A673 (cell line): ENCODE data around the gene MATN1. TPM values are rescaled to one million over a fixed set of nuclear protein-coding genes. Genes with fewer than 3 reads are reported as not detected.

ENCODE experiments used
- BruUV-seq: library from RNA; stranded (reverse); fragments of 400-500 nt; replicated peaks from 2 replicates; lab custom pipeline; 2021; lab: Mats Ljungman, UMichigan
- CTCF ChIA-PET: fragments of 300-600 bp; sonication (Branson Sonifier 250); formaldehyde crosslinking; loops from one replicate; lab custom pipeline; 2022; ENCODE audit warnings: antibody characterized with exemption; lab: Charles Lee
- POLR2A ChIA-PET: fragments of 300-600 bp; sonication (Branson Sonifier 250); formaldehyde crosslinking; loops from one replicate; lab custom pipeline; 2022; ENCODE audit warnings: antibody characterized with exemption; ENCODE audit not compliant: low non-redundant PET; lab: Charles Lee
- DNase-seq: peaks from one replicate; pipeline ENCODE4 v3.0.0-alpha.2; 2015; ENCODE audit warnings: low spot score
- H3K27ac ChIP-seq: fragments of 200-600 bp; sonication (generic); 2 replicates; pipeline ENCODE4 v1.5.1; 2016; ENCODE audit warnings: mixed run types, low read depth, mild to moderate bottlenecking, mixed read lengths, antibody characterized with exemption, low read length; ENCODE audit not compliant: poor library complexity, severe bottlenecking
- H3K27me3 ChIP-seq: fragments of 200-600 bp; sonication (generic); replicated peaks from 2 replicates; pipeline ENCODE4 v1.6.1; 2017; ENCODE audit warnings: mixed run types, low read depth, mild to moderate bottlenecking, mixed read lengths, antibody characterized with exemption, low read length; ENCODE audit not compliant: insufficient read depth, poor library complexity
- H3K36me3 ChIP-seq: fragments of 200-600 bp; sonication (generic); 2 replicates; pipeline ENCODE4 v1.6.1; 2016; ENCODE audit warnings: mixed run types, mild to moderate bottlenecking, mixed read lengths, antibody characterized with exemption, low read length; ENCODE audit not compliant: insufficient read depth, poor library complexity, severe bottlenecking
- H3K4me1 ChIP-seq: fragments of 200-600 bp; sonication (generic); 2 replicates; pipeline ENCODE4 v1.6.1; 2017; ENCODE audit warnings: mixed run types, mild to moderate bottlenecking, mixed read lengths, antibody characterized with exemption, low read length; ENCODE audit not compliant: insufficient read depth, poor library complexity, severe bottlenecking
- H3K4me3 ChIP-seq: fragments of 200-600 bp; sonication (generic); 2 replicates; pipeline ENCODE4 v1.5.1; 2016; ENCODE audit warnings: low read depth, mixed run types, mild to moderate bottlenecking, mixed read lengths, low read length; ENCODE audit not compliant: poor library complexity, severe bottlenecking
- H3K9me3 ChIP-seq: fragments of 200-600 bp; sonication (generic); 2 replicates; pipeline ENCODE4 v1.6.1; 2016; ENCODE audit warnings: mixed run types, low read depth, mild to moderate bottlenecking, mixed read lengths, antibody characterized with exemption, low read length; ENCODE audit not compliant: poor library complexity, severe bottlenecking
- EZH2 ChIP-seq: fragments of 200-600 bp; sonication (generic); IDR thresholded peaks from 2 replicates; pipeline ENCODE4 v1.6.1; 2017; ENCODE audit warnings: borderline replicate concordance, low read depth, mild to moderate bottlenecking, mixed read lengths, antibody characterized with exemption, low read length; ENCODE audit not compliant: poor library complexity, severe bottlenecking
- intact Hi-C: fragments of 100-400 bp; cut with micrococcal nuclease; formaldehyde crosslinking; loops from one replicate; pipeline ENCODE4 v1.10.0; 2022; ENCODE audit not compliant: unreplicated experiment
- total RNA-seq: library from RNA; stranded (reverse); gene quantifications from 2 replicates; pipeline ENCODE4 v1.2.3, GENCODE V29; 2021
- TF ChIP-seq, protein P1 (sequence below): fragments of 300-800, 200-600 bp; sonication (generic); conservative IDR thresholded peaks from 2 replicates; pipeline ENCODE4 v1.5.1; 2017; ENCODE audit warnings: low read depth, mild to moderate bottlenecking, antibody characterized with exemption, low read length, moderate library complexity, mixed read lengths

The MATN1 gene
- total RNA-seq, 1 experiment from 2014 or later = not detected

GRCh38 chr1:30763651-30764248 lies 40.4 kb upstream of the MATN1 start:
- H3K4me3 ChIP-seq = no peak overlapping the region
- BruUV-seq = no TSS peak
- ChIA-PET CTCF (no interaction called here), POLR2A (no interaction called here)
- no peaks in the 10 kb centered on the region for H3K9me3 ChIP-seq
- peaks cover 6% of the 10 kb centered on the region for H3K4me1 ChIP-seq
- no peak for DNase-seq
- intact Hi-C loops = no loop called here
- TF ChIP-seq EZH2 = no peak
- TF ChIP-seq, protein P1, sequence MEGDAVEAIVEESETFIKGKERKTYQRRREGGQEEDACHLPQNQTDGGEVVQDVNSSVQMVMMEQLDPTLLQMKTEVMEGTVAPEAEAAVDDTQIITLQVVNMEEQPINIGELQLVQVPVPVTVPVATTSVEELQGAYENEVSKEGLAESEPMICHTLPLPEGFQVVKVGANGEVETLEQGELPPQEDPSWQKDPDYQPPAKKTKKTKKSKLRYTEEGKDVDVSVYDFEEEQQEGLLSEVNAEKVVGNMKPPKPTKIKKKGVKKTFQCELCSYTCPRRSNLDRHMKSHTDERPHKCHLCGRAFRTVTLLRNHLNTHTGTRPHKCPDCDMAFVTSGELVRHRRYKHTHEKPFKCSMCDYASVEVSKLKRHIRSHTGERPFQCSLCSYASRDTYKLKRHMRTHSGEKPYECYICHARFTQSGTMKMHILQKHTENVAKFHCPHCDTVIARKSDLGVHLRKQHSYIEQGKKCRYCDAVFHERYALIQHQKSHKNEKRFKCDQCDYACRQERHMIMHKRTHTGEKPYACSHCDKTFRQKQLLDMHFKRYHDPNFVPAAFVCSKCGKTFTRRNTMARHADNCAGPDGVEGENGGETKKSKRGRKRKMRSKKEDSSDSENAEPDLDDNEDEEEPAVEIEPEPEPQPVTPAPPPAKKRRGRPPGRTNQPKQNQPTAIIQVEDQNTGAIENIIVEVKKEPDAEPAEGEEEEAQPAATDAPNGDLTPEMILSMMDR = no peak
- H3K27ac ChIP-seq = no peak overlapping the region
- H3K27me3 ChIP-seq = no peaks in the 10 kb centered on the region
- H3K36me3 ChIP-seq = no peaks in the 10 kb centered on the region

GRCh38 chr1:30762930-30763650 lies 39.7 kb upstream of the MATN1 start:
- ChIA-PET CTCF (no interaction called here), POLR2A (no interaction called here)
- Histone ChIP-seq H3K4me3 (no peak overlapping the region), H3K9me3 (no peaks in the 10 kb centered on the region), H3K27ac (no peak overlapping the region), H3K36me3 (no peaks in the 10 kb centered on the region), H3K4me1 (peaks cover 6% of the 10 kb centered on the region), H3K27me3 (no peaks in the 10 kb centered on the region)
- DNase-seq = no peak
- no TSS peak for BruUV-seq
- intact Hi-C loops = no loop called here
- TF ChIP-seq EZH2 = no peak
- TF ChIP-seq, protein P1 = no peak

GRCh38 chr1:30762152-30762929 lies 39.0 kb upstream of the MATN1 start:
- Histone ChIP-seq H3K27ac (no peak overlapping the region), H3K4me3 (no peak overlapping the region), H3K9me3 (no peaks in the 10 kb centered on the region), H3K4me1 (peaks cover 6% of the 10 kb centered on the region), H3K27me3 (no peaks in the 10 kb centered on the region), H3K36me3 (no peaks in the 10 kb centered on the region)
- POLR2A ChIA-PET = no interaction called here
- no peak for DNase-seq
- BruUV-seq = no TSS peak
- intact Hi-C loops = no loop called here
- CTCF ChIA-PET = no interaction called here
- TF ChIP-seq, protein P1 = no peak
- no peak for TF ChIP-seq EZH2
